ENCODE data around the gene IL2RA.
A peak's percentile ranks its signal among the peaks of the same experiment; 100 is the strongest.

The IL2RA gene

GRCh38 chr10:6058682-6059475 is 3.3 kb downstream of the IL2RA start:
- Mint-ChIP-seq H3K9me3 (no peaks in the 10 kb centered on the region), H3K36me3 (ENCODE audit: low read depth) (peaks cover 58% of the 10 kb centered on the region), H3K4me1 (ENCODE audit: low read depth) (peaks cover 67% of the 10 kb centered on the region), H3K27me3 (ENCODE audit: low read depth) (no peaks in the 10 kb centered on the region), H3K27ac (peak overlapping the region; percentile 89), H3K4me3 (peak overlapping the region; percentile 97)
- no peak for DNase-seq (ENCODE audit: low spot score)

GRCh38 chr10:6056411-6057135 is 5.6 kb downstream of the IL2RA start:
- Mint-ChIP-seq H3K27ac (peak overlapping the region; percentile 76), H3K4me1 (ENCODE audit: low read depth) (peaks cover 75% of the 10 kb centered on the region), H3K36me3 (ENCODE audit: low read depth) (peaks cover 74% of the 10 kb centered on the region), H3K9me3 (no peaks in the 10 kb centered on the region), H3K4me3 (peak overlapping the region; percentile 97), H3K27me3 (ENCODE audit: low read depth) (no peaks in the 10 kb centered on the region)
- peak; percentile 3 for DNase-seq (ENCODE audit: low spot score)

GRCh38 chr10:6055929-6056328 is 6.2 kb downstream of the IL2RA start:
- peak; percentile 3 for DNase-seq (ENCODE audit: low spot score)
- Mint-ChIP-seq H3K4me3 (peak overlapping the region; percentile 97), H3K27me3 (ENCODE audit: low read depth) (no peaks in the 10 kb centered on the region), H3K9me3 (no peaks in the 10 kb centered on the region), H3K4me1 (ENCODE audit: low read depth) (peaks cover 77% of the 10 kb centered on the region), H3K27ac (peak overlapping the region; percentile 51), H3K36me3 (ENCODE audit: low read depth) (peaks cover 75% of the 10 kb centered on the region)

- peaks cover 77% of the 10 kb centered on the region for H3K36me3 Mint-ChIP-seq (ENCODE audit: low read depth)
- peak overlapping the region; percentile 74 for H3K4me3 Mint-ChIP-seq
- H3K4me1 Mint-ChIP-seq (ENCODE audit: low read depth): peaks cover 84% of the 10 kb centered on the region
- peak overlapping the region; percentile 58 for H3K27ac Mint-ChIP-seq
- H3K27me3 Mint-ChIP-seq (ENCODE audit: low read depth): no peaks in the 10 kb centered on the region
- H3K9me3 Mint-ChIP-seq: no peaks in the 10 kb centered on the region
- DNase-seq (ENCODE audit: low spot score): peak; percentile 7
These were observed 7.3 kb downstream of the IL2RA start for GRCh38 chr10:6054884-6055283.

- Mint-ChIP-seq H3K36me3 (ENCODE audit: low read depth) (peaks cover 77% of the 10 kb centered on the region), H3K27me3 (ENCODE audit: low read depth) (no peaks in the 10 kb centered on the region), H3K9me3 (no peaks in the 10 kb centered on the region), H3K4me1 (ENCODE audit: low read depth) (peaks cover 83% of the 10 kb centered on the region), H3K27ac (peak overlapping the region; percentile 74), H3K4me3 (peak overlapping the region; percentile 74)
- DNase-seq (ENCODE audit: low spot score): peak; percentile 47
These were observed 8.1 kb downstream of the IL2RA start for GRCh38 chr10:6053816-6054631.

GRCh38 chr10:6053303-6053702 is 8.9 kb downstream of the IL2RA start:
- peaks cover 76% of the 10 kb centered on the region for H3K36me3 Mint-ChIP-seq (ENCODE audit: low read depth)

GRCh38 chr10:6052247-6053221 is 9.6 kb downstream of the IL2RA start:
- H3K27me3 Mint-ChIP-seq (ENCODE audit: low read depth): no peaks in the 10 kb centered on the region
- H3K36me3 Mint-ChIP-seq (ENCODE audit: low read depth): peaks cover 74% of the 10 kb centered on the region
- peaks cover 82% of the 10 kb centered on the region for H3K4me1 Mint-ChIP-seq (ENCODE audit: low read depth)
- peak overlapping the region; percentile 91 for H3K27ac Mint-ChIP-seq
- no peaks in the 10 kb centered on the region for H3K9me3 Mint-ChIP-seq
- H3K4me3 Mint-ChIP-seq: peak overlapping the region; percentile 82
- DNase-seq (ENCODE audit: low spot score): peak; percentile 87

More at GRCh38 chr10:6053303-6053702, 8.9 kb downstream of the IL2RA start:
- Mint-ChIP-seq H3K27me3 (ENCODE audit: low read depth) (no peaks in the 10 kb centered on the region), H3K4me1 (ENCODE audit: low read depth) (peaks cover 82% of the 10 kb centered on the region), H3K27ac (peak overlapping the region; percentile 91), H3K4me3 (peak overlapping the region; percentile 82), H3K9me3 (no peaks in the 10 kb centered on the region)
- peak; percentile 3 for DNase-seq (ENCODE audit: low spot score)

- Mint-ChIP-seq H3K27me3 (ENCODE audit: low read depth) (no peaks in the 10 kb centered on the region), H3K27ac (peak overlapping the region; percentile 96), H3K4me3 (peak overlapping the region; percentile 90), H3K36me3 (ENCODE audit: low read depth) (peaks cover 76% of the 10 kb centered on the region), H3K4me1 (ENCODE audit: low read depth) (peaks cover 81% of the 10 kb centered on the region), H3K9me3 (no peaks in the 10 kb centered on the region)
- peak; percentile 96 for DNase-seq (ENCODE audit: low spot score)
These were observed 11.2 kb downstream of the IL2RA start for GRCh38 chr10:6050801-6051445.

GRCh38 chr10:6049031-6049400 is 13.2 kb downstream of the IL2RA start:
- Mint-ChIP-seq H3K27me3 (ENCODE audit: low read depth) (no peaks in the 10 kb centered on the region), H3K9me3 (no peaks in the 10 kb centered on the region), H3K4me1 (ENCODE audit: low read depth) (peaks cover 88% of the 10 kb centered on the region), H3K27ac (no peak overlapping the region), H3K36me3 (ENCODE audit: low read depth) (peaks cover 82% of the 10 kb centered on the region), H3K4me3 (peak overlapping the region; percentile 22)
- no peak for DNase-seq (ENCODE audit: low spot score)

- peaks cover 81% of the 10 kb centered on the region for H3K36me3 Mint-ChIP-seq (ENCODE audit: low read depth)
- H3K27ac Mint-ChIP-seq: peak overlapping the region; percentile 0
- H3K4me1 Mint-ChIP-seq (ENCODE audit: low read depth): peaks cover 86% of the 10 kb centered on the region
- no peaks in the 10 kb centered on the region for H3K9me3 Mint-ChIP-seq
- peak overlapping the region; percentile 22 for H3K4me3 Mint-ChIP-seq
- DNase-seq (ENCODE audit: low spot score): peak; percentile 4
- H3K27me3 Mint-ChIP-seq (ENCODE audit: low read depth): no peaks in the 10 kb centered on the region
These were observed 13.7 kb downstream of the IL2RA start for GRCh38 chr10:6048281-6049030.

GRCh38 chr10:6047847-6048246 is 14.3 kb downstream of the IL2RA start:
- Mint-ChIP-seq H3K9me3 (no peaks in the 10 kb centered on the region), H3K27me3 (ENCODE audit: low read depth) (no peaks in the 10 kb centered on the region), H3K4me3 (peak overlapping the region; percentile 21), H3K36me3 (ENCODE audit: low read depth) (peaks cover 83% of the 10 kb centered on the region), H3K4me1 (ENCODE audit: low read depth) (peaks cover 84% of the 10 kb centered on the region), H3K27ac (peak overlapping the region; percentile 0)
- DNase-seq (ENCODE audit: low spot score): peak; percentile 6
